ENCODE results near the gene IMPG2.

DNA sequence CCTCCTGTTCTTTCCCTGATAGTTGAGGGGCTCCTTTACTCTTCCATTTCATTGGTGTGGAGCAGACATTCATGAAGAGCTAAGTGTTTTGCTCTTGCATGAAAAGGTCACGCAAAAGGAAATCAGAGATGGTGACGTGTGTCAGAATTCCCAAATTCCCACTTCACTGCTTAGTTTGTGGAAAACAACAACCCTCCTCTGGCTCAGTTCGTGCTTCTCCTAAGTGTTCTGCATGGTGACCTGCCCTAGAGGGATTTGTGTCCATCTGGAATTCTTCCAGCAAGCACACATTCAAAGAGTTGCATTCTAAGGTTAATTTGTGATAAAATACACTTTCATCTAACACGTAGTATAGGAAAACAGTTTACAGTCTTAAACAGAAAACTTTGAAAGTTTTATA, 95.6 kb downstream of the IMPG2 start:
- no peak for TF ChIP-seq EZH2phosphoT487 (IDR thresholded peaks at IDR 0.05; ENCODE audit: insufficient read depth, low read depth)
- TF ChIP-seq EZH2 (IDR thresholded peaks at IDR 0.05; ENCODE audit: insufficient read depth, poor library complexity, severe bottlenecking): no peak

All from GM23248 (cell line).